HG02938 (cell line): ENCODE results near the gene ANO2.

Experiments used
- ATAC-seq: cut with Tn5 transposase; IDR thresholded peaks from one replicate; pipeline ENCODE4 v1.9.1; 2021; ENCODE audit warnings: mild to moderate bottlenecking, moderate library complexity; ENCODE audit not compliant: unreplicated experiment

The ANO2 gene

GRCh38 chr12:5733916-5734315 is 211.1 kb downstream of the ANO2 start:
- no peak for ATAC-seq

- ATAC-seq, result no peak
These were observed 211.8 kb downstream of the ANO2 start for GRCh38 chr12:5733136-5733755.

GRCh38 chr12:5730962-5731361 is 214.1 kb downstream of the ANO2 start:
- no peak for ATAC-seq

- ATAC-seq, result no peak
These were observed 221.3 kb downstream of the ANO2 start for GRCh38 chr12:5723711-5724252.

- no peak for ATAC-seq
These were observed 222.0 kb downstream of the ANO2 start for GRCh38 chr12:5723071-5723470.

GRCh38 chr12:5720381-5721005 is 224.6 kb downstream of the ANO2 start:
- no peak for ATAC-seq

GRCh38 chr12:5718680-5719079 is 226.4 kb downstream of the ANO2 start:
- ATAC-seq, result no peak

- no peak for ATAC-seq
These were observed 227.0 kb downstream of the ANO2 start for GRCh38 chr12:5718073-5718472.

GRCh38 chr12:5716976-5717375 is 228.1 kb downstream of the ANO2 start:
- ATAC-seq, result no peak

GRCh38 chr12:5716201-5716600 is 228.9 kb downstream of the ANO2 start:
- ATAC-seq, result no peak

- no peak for ATAC-seq
These were observed 230.0 kb downstream of the ANO2 start for GRCh38 chr12:5715021-5715420.

GRCh38 chr12:5713599-5714081 is 231.4 kb downstream of the ANO2 start:
- ATAC-seq, result no peak

GRCh38 chr12:5710260-5710878 is 234.7 kb downstream of the ANO2 start:
- no peak for ATAC-seq

- no peak for ATAC-seq
These were observed 236.7 kb downstream of the ANO2 start for GRCh38 chr12:5708371-5708770.

- ATAC-seq, result no peak
These were observed 238.8 kb downstream of the ANO2 start for GRCh38 chr12:5706247-5706646.

GRCh38 chr12:5705791-5706190 is 239.3 kb downstream of the ANO2 start:
- ATAC-seq, result no peak

- no peak for ATAC-seq
These were observed 250.2 kb downstream of the ANO2 start for GRCh38 chr12:5694759-5695409.

GRCh38 chr12:5692850-5693249 is 252.2 kb downstream of the ANO2 start:
- no peak for ATAC-seq

- no peak for ATAC-seq
These were observed 253.1 kb downstream of the ANO2 start for GRCh38 chr12:5691943-5692342.

GRCh38 chr12:5690240-5690639 is 254.8 kb downstream of the ANO2 start:
- no peak for ATAC-seq

GRCh38 chr12:5689773-5690172 is 255.3 kb downstream of the ANO2 start:
- no peak for ATAC-seq

GRCh38 chr12:5688226-5688625 is 256.8 kb downstream of the ANO2 start:
- ATAC-seq, result no peak
